ENCODE results near the gene DNAJC5G.

The DNAJC5G gene

GRCh38 chr2:27275211-27276150 is at the start of gene DNAJC5G:
Gene DNAJC5G (plus strand): TSS chr2:27275433. CDS start chr2:27276729, 1,296 bp downstream.
- no peak for DNase-seq (ENCODE audit: low spot score)

GRCh38 chr2:27225526-27225925 is 49.7 kb upstream of the DNAJC5G start:
- no peak for DNase-seq (ENCODE audit: low spot score)

- no peak for DNase-seq (ENCODE audit: low spot score)
These were observed 47.7 kb upstream of the DNAJC5G start for GRCh38 chr2:27227501-27227900.

- DNase-seq (ENCODE audit: low spot score), result no peak
These were observed 43.3 kb upstream of the DNAJC5G start for GRCh38 chr2:27231921-27232320.

GRCh38 chr2:27233341-27233740 is 41.9 kb upstream of the DNAJC5G start:
- no peak for DNase-seq (ENCODE audit: low spot score)

GRCh38 chr2:27236136-27236535 is 39.1 kb upstream of the DNAJC5G start:
- DNase-seq (ENCODE audit: low spot score), result no peak

- DNase-seq (ENCODE audit: low spot score), result no peak
These were observed 38.6 kb upstream of the DNAJC5G start for GRCh38 chr2:27236626-27237025.

GRCh38 chr2:27237341-27237945 is 37.8 kb upstream of the DNAJC5G start:
- DNase-seq (ENCODE audit: low spot score), result no peak

- DNase-seq (ENCODE audit: low spot score), result no peak
These were observed 36.3 kb upstream of the DNAJC5G start for GRCh38 chr2:27238976-27239375.

GRCh38 chr2:27240406-27240805 is 34.8 kb upstream of the DNAJC5G start:
- no peak for DNase-seq (ENCODE audit: low spot score)

- DNase-seq (ENCODE audit: low spot score), result no peak
These were observed 33.2 kb upstream of the DNAJC5G start for GRCh38 chr2:27241761-27242613.

- no peak for DNase-seq (ENCODE audit: low spot score)
These were observed 32.6 kb upstream of the DNAJC5G start for GRCh38 chr2:27242614-27242951.

- DNase-seq (ENCODE audit: low spot score), result no peak
These were observed 31.7 kb upstream of the DNAJC5G start for GRCh38 chr2:27243391-27244130.

- no peak for DNase-seq (ENCODE audit: low spot score)
These were observed 30.1 kb upstream of the DNAJC5G start for GRCh38 chr2:27245116-27245515.

- no peak for DNase-seq (ENCODE audit: low spot score)
These were observed 29.6 kb upstream of the DNAJC5G start for GRCh38 chr2:27245626-27246025.

- no peak for DNase-seq (ENCODE audit: low spot score)
These were observed 27.3 kb upstream of the DNAJC5G start for GRCh38 chr2:27247893-27248292.

GRCh38 chr2:27249159-27249890 is 25.9 kb upstream of the DNAJC5G start:
- DNase-seq (ENCODE audit: low spot score), result no peak

- DNase-seq (ENCODE audit: low spot score), result peak; percentile 64
These were observed 25.2 kb upstream of the DNAJC5G start for GRCh38 chr2:27249891-27250651.

- no peak for DNase-seq (ENCODE audit: low spot score)
These were observed 24.4 kb upstream of the DNAJC5G start for GRCh38 chr2:27250652-27251379.

- DNase-seq (ENCODE audit: low spot score), result no peak
These were observed 23.5 kb upstream of the DNAJC5G start for GRCh38 chr2:27251766-27252165.

Measured in AG08395 (cell line).